ENCODE measurements around the gene ARHGEF6. TPM values are rescaled to one million over a fixed set of nuclear protein-coding genes. Genes with fewer than 3 reads are reported as not detected.

The ARHGEF6 gene
- total and polyA plus RNA-seq, 3 donors from 2014 or later, result 5.7 to 7.0 (median 6.8) TPM

GRCh38 chrX:136658151-136658550 is 122.6 kb downstream of the ARHGEF6 start:
- intact Hi-C loops (cut with DNase I; ENCODE audit: low total_unique reads), result no loop called here
- WGBS, 2 donors, result 89 to 94% methylated on average over 4 to 5 of the region's 5 CpGs
- no peak for TF ChIP-seq POLR2A (IDR thresholded peaks at IDR 0.05)
- TF ChIP-seq CTCF (IDR thresholded peaks at IDR 0.05), result no peak
- Histone ChIP-seq H3K4me1 (no peaks in the 10 kb centered on the region), H3K9me3 (no peaks in the 10 kb centered on the region), H3K36me3 (ENCODE audit: low read depth, missing control alignments) (no peaks in the 10 kb centered on the region), H3K27me3 (no peaks in the 10 kb centered on the region), H3K27ac (no peak overlapping the region), H3K4me3 (no peak overlapping the region)
- DNase-seq, result no peak

- no peaks in the 10 kb centered on the region for H3K36me3 ChIP-seq (ENCODE audit: low read depth, missing control alignments)
- no peak overlapping the region for H3K27ac ChIP-seq
- 90 to 92% methylated on average over 3 to 5 of the region's 5 CpGs for WGBS, 2 donors
- TF ChIP-seq CTCF (IDR thresholded peaks at IDR 0.05), result no peak
- no peak for TF ChIP-seq POLR2A (IDR thresholded peaks at IDR 0.05)
- H3K4me3 ChIP-seq, result no peak overlapping the region
- H3K9me3 ChIP-seq, result no peaks in the 10 kb centered on the region
- intact Hi-C loops (cut with DNase I; ENCODE audit: low total_unique reads), result no loop called here
- no peaks in the 10 kb centered on the region for H3K27me3 ChIP-seq
- no peaks in the 10 kb centered on the region for H3K4me1 ChIP-seq
- DNase-seq, result no peak
Measured at GRCh38 chrX:136656361-136656964, 124.3 kb downstream of the ARHGEF6 start.

- Histone ChIP-seq H3K9me3 (no peaks in the 10 kb centered on the region), H3K36me3 (ENCODE audit: low read depth, missing control alignments) (no peaks in the 10 kb centered on the region), H3K27ac (no peak overlapping the region), H3K27me3 (no peaks in the 10 kb centered on the region), H3K4me1 (no peaks in the 10 kb centered on the region), H3K4me3 (no peak overlapping the region)
- 79 to 85% methylated on average over 6 of the region's 6 CpGs for WGBS, 2 donors
- intact Hi-C loops (cut with DNase I; ENCODE audit: low total_unique reads), result no loop called here
- no peak for DNase-seq
- TF ChIP-seq CTCF (IDR thresholded peaks at IDR 0.05) (no peak), POLR2A (IDR thresholded peaks at IDR 0.05) (no peak)
Measured at GRCh38 chrX:136652822-136653723, 127.7 kb downstream of the ARHGEF6 start.

GRCh38 chrX:136650811-136651210 is 129.9 kb downstream of the ARHGEF6 start:
- no peak for DNase-seq
- H3K36me3 ChIP-seq (ENCODE audit: low read depth, missing control alignments), result no peaks in the 10 kb centered on the region
- H3K4me1 ChIP-seq, result no peaks in the 10 kb centered on the region
- H3K4me3 ChIP-seq, result no peak overlapping the region
- H3K9me3 ChIP-seq, result no peaks in the 10 kb centered on the region
- H3K27me3 ChIP-seq, result no peaks in the 10 kb centered on the region
- intact Hi-C loops (cut with DNase I; ENCODE audit: low total_unique reads), result no loop called here
- WGBS, 2 donors, result 97% methylated on average over 3 of the region's 3 CpGs; no CpG with 5 or more reads in 1 of the 2 donors
- no peak overlapping the region for H3K27ac ChIP-seq
- no peak for TF ChIP-seq POLR2A (IDR thresholded peaks at IDR 0.05)
- no peak for TF ChIP-seq CTCF (IDR thresholded peaks at IDR 0.05)
